IMR-90 (cell line): ENCODE measurements around the gene UTF1. TPM values are rescaled to one million over a fixed set of nuclear protein-coding genes. Genes with fewer than 3 reads are reported as not detected.

Source experiments
- ATAC-seq: fragments of 200-7000 bp; cut with Tn5 transposase; 2 replicates; pipeline ENCODE4 v1.9.1; 2020; ENCODE audit warnings: low read depth, mild to moderate bottlenecking, moderate library complexity
- BruUV-seq: library from RNA; stranded (reverse); fragments of 400-500 nt; replicated peaks from 2 replicates; lab custom pipeline; 2021; lab: Mats Ljungman, UMichigan
- CTCF ChIA-PET: fragments of 300-600 bp; formaldehyde crosslinking; extraction: SDS; loops from one replicate; lab custom pipeline; 2021; ENCODE audit warnings: antibody characterized with exemption; lab: Yijun Ruan, JAX
- POLR2A ChIA-PET: fragments of 300-600 bp; sonication (Branson Sonifier 250); formaldehyde crosslinking; loops from one replicate; lab custom pipeline; 2022; ENCODE audit warnings: antibody characterized with exemption; ENCODE audit not compliant: unreplicated experiment; lab: Charles Lee
- DNase-seq: peaks from one replicate; pipeline ENCODE4 v3.0.0; 2013
- H2AFZ ChIP-seq: replicated peaks from 2 replicates; pipeline ENCODE3; 2013; ENCODE audit warnings: low read length, mild to moderate bottlenecking; ENCODE audit not compliant: poor library complexity
- H2AK5ac ChIP-seq: 2 replicates; pipeline ENCODE4 v1.6.1; 2013; ENCODE audit warnings: low read depth, low read length, inconsistent platforms
- H2AK9ac ChIP-seq: replicated peaks from 2 replicates; pipeline ENCODE3; 2013; ENCODE audit warnings: mild to moderate bottlenecking, low read depth, low read length, moderate library complexity; ENCODE audit not compliant: poor library complexity
- H2BK120ac ChIP-seq: 2 replicates; pipeline ENCODE4 v1.6.1; 2013; ENCODE audit warnings: low read depth, low read length, inconsistent platforms
- H2BK15ac ChIP-seq: 3 replicates; pipeline ENCODE4 v1.6.1; 2013; ENCODE audit warnings: low read depth, low read length, inconsistent platforms
- H2BK20ac ChIP-seq: 2 replicates; pipeline ENCODE4 v1.6.1; 2013; ENCODE audit warnings: low read depth, mild to moderate bottlenecking, inconsistent platforms, low read length, moderate library complexity
- H2BK5ac ChIP-seq: 2 replicates; pipeline ENCODE4 v1.6.1; 2013; ENCODE audit warnings: mild to moderate bottlenecking, low read depth, low read length, inconsistent platforms; ENCODE audit not compliant: poor library complexity, severe bottlenecking
- H3K14ac ChIP-seq: replicated peaks from 2 replicates; pipeline ENCODE4 v1.6.1; 2013; ENCODE audit warnings: low read depth, low read length, inconsistent platforms
- H3K18ac ChIP-seq: 2 replicates; pipeline ENCODE4 v1.6.1; 2013; ENCODE audit warnings: low read depth, low read length, control low read depth
- H3K23ac ChIP-seq: 2 replicates; pipeline ENCODE4 v1.6.1; 2013; ENCODE audit warnings: low read depth, low read length, inconsistent platforms
- H3K27ac ChIP-seq: 2 replicates; pipeline ENCODE4 v1.5.1; 2013; ENCODE audit warnings: mild to moderate bottlenecking, control low read depth, low read length; ENCODE audit not compliant: insufficient read depth
- H3K27me3 ChIP-seq: 2 replicates; pipeline ENCODE4 v1.6.1; 2013; ENCODE audit warnings: low read length; ENCODE audit not compliant: control insufficient read depth, insufficient read depth
- H3K36me3 ChIP-seq: 2 replicates; pipeline ENCODE4 v1.6.1; 2013; ENCODE audit warnings: low read length, mixed read lengths; ENCODE audit not compliant: control insufficient read depth, insufficient read depth
- H3K4ac ChIP-seq: 2 replicates; pipeline ENCODE4 v1.6.1; 2013; ENCODE audit warnings: low read depth, low read length, inconsistent platforms
- H3K4me1 ChIP-seq: 2 replicates; pipeline ENCODE4 v1.6.1; 2013; ENCODE audit warnings: low read length, mixed read lengths; ENCODE audit not compliant: control insufficient read depth, insufficient read depth
- H3K4me2 ChIP-seq: 2 replicates; pipeline ENCODE4 v1.6.1; 2013; ENCODE audit warnings: low read depth, mild to moderate bottlenecking, control low read depth, low read length, moderate library complexity
- H3K4me3 ChIP-seq: 2 replicates; pipeline ENCODE4 v1.5.1; 2013; ENCODE audit warnings: low read depth, mild to moderate bottlenecking, control low read depth, low read length, moderate library complexity; ENCODE audit not compliant: insufficient read depth
- H3K56ac ChIP-seq: 2 replicates; pipeline ENCODE4 v1.6.1; 2013; ENCODE audit warnings: low read length, inconsistent platforms; ENCODE audit not compliant: insufficient read depth; ENCODE audit errors: extremely low read depth
- H3K79me1 ChIP-seq, 2 experiments: 2 replicates each; pipeline ENCODE4 v1.6.1; 2013; ENCODE audit warnings: low read length in 2 of 2, inconsistent platforms in 1 of 2, low read depth in 1 of 2
- H3K9ac ChIP-seq: 2 replicates; pipeline ENCODE4 v1.6.1; 2013; ENCODE audit warnings: low read depth, low read length, control low read depth
- H3K9me1 ChIP-seq: 2 replicates; pipeline ENCODE4 v1.6.1; 2013; ENCODE audit warnings: low read length, inconsistent platforms; ENCODE audit not compliant: insufficient read depth
- H3K9me3 ChIP-seq: 2 replicates; pipeline ENCODE4 v1.6.1; 2013; ENCODE audit warnings: low read length; ENCODE audit not compliant: control insufficient read depth, insufficient read depth
- H4K20me1 ChIP-seq: 2 replicates; pipeline ENCODE4 v1.6.1; 2013; ENCODE audit warnings: low read length, inconsistent platforms; ENCODE audit not compliant: insufficient read depth
- H4K5ac ChIP-seq: 2 replicates; pipeline ENCODE4 v1.6.1; 2013; ENCODE audit warnings: mild to moderate bottlenecking, low read depth, low read length, control low read depth
- H4K8ac ChIP-seq, 2 experiments: 2 replicates each; pipeline ENCODE4 v1.6.1; 2013; ENCODE audit warnings: low read depth in 2 of 2, low read length in 2 of 2, control low read depth in 1 of 2, inconsistent platforms in 1 of 2
- H4K91ac ChIP-seq: 2 replicates; pipeline ENCODE4 v1.6.1; 2013; ENCODE audit warnings: low read depth, low read length, inconsistent platforms; ENCODE audit not compliant: insufficient read depth
- BHLHE40 ChIP-seq: fragments of 150-350 bp; IDR thresholded peaks from 2 replicates; pipeline ENCODE4 v1.6.1; 2016; ENCODE audit warnings: mild to moderate bottlenecking, low read depth, low read length
- CEBPB ChIP-seq: IDR thresholded peaks from 2 replicates; pipeline ENCODE4 v1.6.1; 2012; ENCODE audit warnings: low read depth, low read length, improper control_type of control experiment
- CHD1 ChIP-seq: IDR thresholded peaks from 2 replicates; pipeline ENCODE4 v1.6.1; 2012; ENCODE audit warnings: low read depth, low read length, improper control_type of control experiment
- FOS ChIP-seq: fragments of 150-350 bp; IDR thresholded peaks from 2 replicates; pipeline ENCODE4 v1.6.1; 2016; ENCODE audit warnings: low read depth, low read length
- MAFK ChIP-seq: IDR thresholded peaks from 2 replicates; pipeline ENCODE4 v1.6.1; 2012; ENCODE audit warnings: low read depth, low read length, improper control_type of control experiment
- MAZ ChIP-seq: IDR thresholded peaks from 2 replicates; pipeline ENCODE4 v1.6.1; 2012; ENCODE audit warnings: low read depth, mild to moderate bottlenecking, low read length, improper control_type of control experiment, moderate library complexity, borderline replicate concordance
- MXI1 ChIP-seq: IDR thresholded peaks from 2 replicates; pipeline ENCODE4 v1.6.1; 2012; ENCODE audit warnings: low read depth, mild to moderate bottlenecking, low read length, moderate library complexity, borderline replicate concordance
- NFE2L2 ChIP-seq: fragments of 150-350 bp; IDR thresholded peaks from 2 replicates; pipeline ENCODE4 v1.6.1; 2016; ENCODE audit warnings: low read depth, mild to moderate bottlenecking, low read length
- POLR2A ChIP-seq: IDR thresholded peaks from 2 replicates; pipeline ENCODE4 v1.6.1; 2012; ENCODE audit warnings: mild to moderate bottlenecking, low read depth, low read length
- RAD21 ChIP-seq: IDR thresholded peaks from 2 replicates; pipeline ENCODE4 v1.6.1; 2012; ENCODE audit warnings: low read length, improper control_type of control experiment
- RCOR1 ChIP-seq: IDR thresholded peaks from 2 replicates; pipeline ENCODE4 v1.6.1; 2012; ENCODE audit warnings: mild to moderate bottlenecking, low read length, improper control_type of control experiment; ENCODE audit not compliant: insufficient replicate concordance
- SMC3 ChIP-seq: fragments of 150-350 bp; IDR thresholded peaks from 2 replicates; pipeline ENCODE4 v1.6.1; 2016; ENCODE audit warnings: low read depth, mild to moderate bottlenecking, antibody characterized with exemption, low read length, moderate library complexity
- WGBS, 2 experiments: methylation state at CpG; one replicate each; pipeline versions ENCODE4 v1.1.5 to v1.1.7; 2013; ENCODE audit warnings: missing lambda C conversion rate in 2 of 2; ENCODE audit not compliant: insufficient read length in 1 of 2; ENCODE audit errors: extremely low coverage in 2 of 2; 5-methylcytosine and 5-hydroxymethylcytosine counted together
- dilution Hi-C: fragments of 300-500 bp; cut with HindIII; formaldehyde crosslinking; loops from one replicate; pipeline ENCODE4 v1.14.3; 2018; ENCODE audit warnings: low sequenced_read_pairs; ENCODE audit not compliant: unreplicated experiment
- in situ Hi-C: fragments of 300-500 bp; cut with MboI; formaldehyde crosslinking; loops from 3 replicates; pipeline ENCODE4 v1.14.3; 2019; ENCODE audit warnings: low sequenced_read_pairs, inconsistent platforms, mixed read lengths
- intact Hi-C: fragments of 100-400 bp; cut with micrococcal nuclease; formaldehyde crosslinking; loops from 2 replicates; pipeline ENCODE4 v1.10.0; 2022
- polyA plus RNA-seq, 3 experiments: library from polyadenylated mRNA; depleted of rRNA; stranded (reverse); fragments of >200 nt; gene quantifications; 2 replicates each; pipeline ENCODE4 v1.2.3, GENCODE V29; 2012; ENCODE audit warnings: low replicate concordance in 1 of 3
- total RNA-seq: library from RNA; depleted of rRNA; stranded (reverse); fragments of >200 nt; gene quantifications from 2 replicates; pipeline ENCODE4 v1.2.3, GENCODE V29; 2012
- TF ChIP-seq, protein P1 (sequence below): fragments of 150-350 bp; IDR thresholded peaks from 2 replicates; pipeline ENCODE4 v1.6.1; 2017; ENCODE audit warnings: mild to moderate bottlenecking, antibody characterized with exemption, low read length, low read depth
- TF ChIP-seq, protein P2 (sequence below): fragments of 150-350 bp; IDR thresholded peaks from 2 replicates; pipeline ENCODE4 v1.6.1; 2016; ENCODE audit warnings: low read depth, mild to moderate bottlenecking, low read length, moderate library complexity, borderline replicate concordance
- TF ChIP-seq, protein P3 (sequence below): conservative IDR thresholded peaks from 2 replicates; pipeline ENCODE4 v1.5.1; 2012; ENCODE audit warnings: mild to moderate bottlenecking, low read depth, low read length, improper control_type of control experiment

UTF1 gene
- total and polyA plus RNA-seq, 2 of the 4 experiments (the other 2 are of a cell fraction): not detected

DNA sequence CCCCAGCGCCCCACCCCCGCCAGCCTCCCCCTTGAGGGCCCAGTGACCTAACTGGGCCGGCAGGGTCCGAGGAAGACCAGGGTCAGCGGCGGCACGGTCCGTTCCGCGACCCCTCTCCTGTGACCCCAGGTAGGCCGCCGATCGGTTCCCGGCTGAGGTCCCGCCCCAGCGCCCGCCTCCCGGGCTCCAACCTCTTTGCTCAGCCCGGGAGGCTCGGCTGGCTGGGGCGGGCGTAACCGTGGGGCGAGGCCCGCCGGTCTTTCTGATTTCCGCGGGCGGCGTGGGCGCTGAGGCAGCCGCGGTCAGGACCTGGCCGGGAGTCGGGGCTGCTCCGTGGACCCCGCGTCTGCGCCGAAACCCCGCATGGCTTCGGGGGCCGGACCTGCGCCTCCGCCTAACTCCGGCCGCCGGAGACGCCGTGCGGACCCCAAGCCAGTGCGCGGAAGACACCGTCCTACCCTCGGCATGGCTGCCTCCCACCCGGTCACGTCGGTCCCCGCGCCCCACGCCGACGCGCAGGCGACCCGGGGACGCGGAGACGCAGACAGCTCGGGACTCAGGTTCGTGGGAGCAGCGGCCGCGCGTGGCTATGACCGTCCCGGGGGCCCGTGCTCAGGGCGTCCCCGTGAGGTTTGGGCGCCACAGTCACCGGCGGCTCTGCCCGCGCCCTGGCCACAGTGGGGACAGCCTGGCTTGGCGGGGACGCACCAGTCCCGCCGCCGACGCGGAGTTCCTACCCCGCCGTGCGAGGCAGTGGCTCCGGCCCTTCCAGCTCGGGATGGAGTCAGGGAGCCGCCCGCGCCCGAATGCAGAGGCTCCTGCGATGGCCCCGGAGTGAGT lies 6.6 kb downstream of the UTF1 start:
- Histone ChIP-seq H3K27ac (no peak overlapping the region), H4K8ac (no peak overlapping the region), H3K9me1 (no peaks in the 10 kb centered on the region), H3K36me3 (no peaks in the 10 kb centered on the region), H2BK120ac (no peak overlapping the region), H3K23ac (no peak overlapping the region), H3K27me3 (peaks cover 80% of the 10 kb centered on the region), H3K9ac (no peak overlapping the region), H2BK20ac (no peak overlapping the region), H2AK9ac (no peak overlapping the region), H2AFZ (peak overlapping the region; percentile 80), H3K14ac (no peak overlapping the region), H3K4me1 (peaks cover 5% of the 10 kb centered on the region; the same call in 1 of the 2 replicates), H2BK15ac (no peak overlapping the region), H2BK5ac (no peak overlapping the region), H3K4ac (no peak overlapping the region), H3K79me1 (no peaks in the 10 kb centered on the region), H2AK5ac (no peak overlapping the region), H4K91ac (no peak overlapping the region), H3K4me3 (no peak overlapping the region), H3K18ac (no peak overlapping the region), H3K9me3 (peaks cover 4% of the 10 kb centered on the region; the same call in 1 of the 2 replicates), H3K56ac (no peak overlapping the region), H4K5ac (no peak overlapping the region), H4K20me1 (no peaks in the 10 kb centered on the region), H3K4me2 (no peak overlapping the region)
- ATAC-seq (peak; percentile 44), DNase-seq (no peak)
- no TSS peak for BruUV-seq
- POLR2A ChIA-PET: no interaction called here
- WGBS, 2 experiments: 1% methylated on average over 50 of the region's 103 CpGs; no CpG with 5 or more reads in 1 of the 2 experiments
- dilution Hi-C loops: no loop called here
- CTCF ChIA-PET: no interaction called here
- in situ Hi-C loops: no loop called here
- intact Hi-C loops: no loop called here
- TF ChIP-seq NFE2L2 (no peak), RCOR1 (no peak), BHLHE40 (no peak), POLR2A (no peak), CEBPB (no peak), SMC3 (no peak), FOS (no peak), MAFK (no peak), CHD1 (no peak), MXI1 (no peak), MAZ (no peak), RAD21 (no peak)
- TF ChIP-seq, protein P1, sequence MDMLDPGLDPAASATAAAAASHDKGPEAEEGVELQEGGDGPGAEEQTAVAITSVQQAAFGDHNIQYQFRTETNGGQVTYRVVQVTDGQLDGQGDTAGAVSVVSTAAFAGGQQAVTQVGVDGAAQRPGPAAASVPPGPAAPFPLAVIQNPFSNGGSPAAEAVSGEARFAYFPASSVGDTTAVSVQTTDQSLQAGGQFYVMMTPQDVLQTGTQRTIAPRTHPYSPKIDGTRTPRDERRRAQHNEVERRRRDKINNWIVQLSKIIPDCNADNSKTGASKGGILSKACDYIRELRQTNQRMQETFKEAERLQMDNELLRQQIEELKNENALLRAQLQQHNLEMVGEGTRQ: no peak
- TF ChIP-seq, protein P2, sequence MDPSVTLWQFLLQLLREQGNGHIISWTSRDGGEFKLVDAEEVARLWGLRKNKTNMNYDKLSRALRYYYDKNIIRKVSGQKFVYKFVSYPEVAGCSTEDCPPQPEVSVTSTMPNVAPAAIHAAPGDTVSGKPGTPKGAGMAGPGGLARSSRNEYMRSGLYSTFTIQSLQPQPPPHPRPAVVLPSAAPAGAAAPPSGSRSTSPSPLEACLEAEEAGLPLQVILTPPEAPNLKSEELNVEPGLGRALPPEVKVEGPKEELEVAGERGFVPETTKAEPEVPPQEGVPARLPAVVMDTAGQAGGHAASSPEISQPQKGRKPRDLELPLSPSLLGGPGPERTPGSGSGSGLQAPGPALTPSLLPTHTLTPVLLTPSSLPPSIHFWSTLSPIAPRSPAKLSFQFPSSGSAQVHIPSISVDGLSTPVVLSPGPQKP: no peak
- TF ChIP-seq, protein P3, sequence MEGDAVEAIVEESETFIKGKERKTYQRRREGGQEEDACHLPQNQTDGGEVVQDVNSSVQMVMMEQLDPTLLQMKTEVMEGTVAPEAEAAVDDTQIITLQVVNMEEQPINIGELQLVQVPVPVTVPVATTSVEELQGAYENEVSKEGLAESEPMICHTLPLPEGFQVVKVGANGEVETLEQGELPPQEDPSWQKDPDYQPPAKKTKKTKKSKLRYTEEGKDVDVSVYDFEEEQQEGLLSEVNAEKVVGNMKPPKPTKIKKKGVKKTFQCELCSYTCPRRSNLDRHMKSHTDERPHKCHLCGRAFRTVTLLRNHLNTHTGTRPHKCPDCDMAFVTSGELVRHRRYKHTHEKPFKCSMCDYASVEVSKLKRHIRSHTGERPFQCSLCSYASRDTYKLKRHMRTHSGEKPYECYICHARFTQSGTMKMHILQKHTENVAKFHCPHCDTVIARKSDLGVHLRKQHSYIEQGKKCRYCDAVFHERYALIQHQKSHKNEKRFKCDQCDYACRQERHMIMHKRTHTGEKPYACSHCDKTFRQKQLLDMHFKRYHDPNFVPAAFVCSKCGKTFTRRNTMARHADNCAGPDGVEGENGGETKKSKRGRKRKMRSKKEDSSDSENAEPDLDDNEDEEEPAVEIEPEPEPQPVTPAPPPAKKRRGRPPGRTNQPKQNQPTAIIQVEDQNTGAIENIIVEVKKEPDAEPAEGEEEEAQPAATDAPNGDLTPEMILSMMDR: no peak
